Measurements from ENCODE around the gene MRPL49.

DNA sequence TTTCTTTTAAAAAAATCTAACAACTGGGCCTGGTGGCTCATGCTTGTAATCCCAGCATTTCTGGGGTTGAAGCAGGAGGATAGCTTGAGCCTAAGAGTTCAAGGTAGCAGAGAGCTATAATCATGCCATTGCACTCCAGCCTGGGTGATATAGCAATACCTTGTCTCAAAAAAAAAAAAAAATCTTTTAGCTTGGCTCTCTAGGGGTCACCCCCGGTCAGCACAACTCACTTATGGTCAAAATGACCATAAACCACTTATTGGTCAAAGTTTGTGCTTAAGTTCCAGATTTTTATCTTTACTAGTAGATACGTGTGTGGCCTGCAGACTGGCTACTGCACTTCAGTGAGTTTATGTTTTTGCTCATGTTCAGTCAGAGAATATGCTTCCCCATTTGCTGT lies 41.6 kb downstream of the MRPL49 start:
- TF ChIP-seq POLR2A (IDR thresholded peaks at IDR 0.05): no peak
- TF ChIP-seq, protein P1, sequence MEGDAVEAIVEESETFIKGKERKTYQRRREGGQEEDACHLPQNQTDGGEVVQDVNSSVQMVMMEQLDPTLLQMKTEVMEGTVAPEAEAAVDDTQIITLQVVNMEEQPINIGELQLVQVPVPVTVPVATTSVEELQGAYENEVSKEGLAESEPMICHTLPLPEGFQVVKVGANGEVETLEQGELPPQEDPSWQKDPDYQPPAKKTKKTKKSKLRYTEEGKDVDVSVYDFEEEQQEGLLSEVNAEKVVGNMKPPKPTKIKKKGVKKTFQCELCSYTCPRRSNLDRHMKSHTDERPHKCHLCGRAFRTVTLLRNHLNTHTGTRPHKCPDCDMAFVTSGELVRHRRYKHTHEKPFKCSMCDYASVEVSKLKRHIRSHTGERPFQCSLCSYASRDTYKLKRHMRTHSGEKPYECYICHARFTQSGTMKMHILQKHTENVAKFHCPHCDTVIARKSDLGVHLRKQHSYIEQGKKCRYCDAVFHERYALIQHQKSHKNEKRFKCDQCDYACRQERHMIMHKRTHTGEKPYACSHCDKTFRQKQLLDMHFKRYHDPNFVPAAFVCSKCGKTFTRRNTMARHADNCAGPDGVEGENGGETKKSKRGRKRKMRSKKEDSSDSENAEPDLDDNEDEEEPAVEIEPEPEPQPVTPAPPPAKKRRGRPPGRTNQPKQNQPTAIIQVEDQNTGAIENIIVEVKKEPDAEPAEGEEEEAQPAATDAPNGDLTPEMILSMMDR (IDR thresholded peaks at IDR 0.05): no peak

Data from testis (tissue), 2 donors.